GM12878 (cell line): ENCODE measurements around the gene TXNL1. TPM values are rescaled to one million over a fixed set of nuclear protein-coding genes. Genes with fewer than 3 reads are reported as not detected.

ENCODE experiments used
- ATAC-seq: fragments of 200-7000 bp; cut with Tn5 transposase; 3 replicates; pipeline ENCODE4 v1.9.1; 2020; ENCODE audit warnings: mild to moderate bottlenecking, moderate library complexity
- BruUV-seq: library from RNA; stranded (reverse); fragments of 400-500 nt; replicated peaks from 2 replicates; lab custom pipeline; 2021; lab: Mats Ljungman, UMichigan
- CTCF ChIA-PET: fragments of 300-600 bp; sonication (Branson Sonifier 250); formaldehyde crosslinking; extraction: SDS; loops from one replicate; lab custom pipeline; 2021; ENCODE audit warnings: inconsistent platforms; lab: Yijun Ruan, JAX
- POLR2A ChIA-PET: fragments of 350-600 bp; formaldehyde crosslinking; extraction: SDS; loops from one replicate; lab custom pipeline; 2021; ENCODE audit warnings: inconsistent platforms; lab: Charles Lee
- RAD21 ChIA-PET: fragments of 300-600 bp; sonication (Branson Sonifier 250); formaldehyde crosslinking; loops from one replicate; lab custom pipeline; 2023; ENCODE audit warnings: antibody characterized with exemption; ENCODE audit not compliant: unreplicated experiment; lab: Charles Lee
- SMC1A ChIA-PET: fragments of 300-600 bp; sonication (Branson Sonifier 250); formaldehyde crosslinking; loops from one replicate; lab custom pipeline; 2023; ENCODE audit not compliant: unreplicated experiment, uncharacterized antibody; lab: Charles Lee
- DNase-seq: peaks from one replicate; pipeline ENCODE4 v3.0.0-alpha.2; 2011; ENCODE audit warnings: low read depth, low spot score
- FAIRE-seq: peaks from 3 replicates; lab custom pipeline; 2011; peaks lifted over from hg19 to GRCh38; lab: Jason Lieb, UNC
- H2AFZ ChIP-seq: 2 replicates; pipeline ENCODE4 v1.6.0; 2011; ENCODE audit warnings: low read depth, low read length, control low read depth; ENCODE audit not compliant: control insufficient read depth
- H3K27ac ChIP-seq: 2 replicates; pipeline ENCODE4 v1.5.1; 2011; ENCODE audit warnings: control low read depth; ENCODE audit not compliant: control insufficient read depth, insufficient read depth
- H3K27me3 ChIP-seq, 2 experiments: replicated peaks in 1 of 2; 2 replicates each; pipeline versions ENCODE4 v1.6.0 to v1.6.1; 2011; ENCODE audit warnings: low read length in 1 of 2; ENCODE audit not compliant: control insufficient read depth in 2 of 2, insufficient read depth in 2 of 2
- H3K36me3 ChIP-seq, 2 experiments: 2 replicates each; pipeline ENCODE4 v1.5.1; 2011; ENCODE audit warnings: low read length in 1 of 2; ENCODE audit not compliant: control insufficient read depth in 2 of 2, insufficient read depth in 2 of 2
- H3K4me1 ChIP-seq: 2 replicates; pipeline ENCODE4 v1.6.1; 2011; ENCODE audit warnings: mild to moderate bottlenecking, low read length, moderate library complexity, mixed read lengths; ENCODE audit not compliant: control insufficient read depth, insufficient read depth
- H3K4me2 ChIP-seq: 2 replicates; pipeline ENCODE4 v1.6.0; 2011; ENCODE audit warnings: control low read depth; ENCODE audit not compliant: control insufficient read depth, insufficient read depth
- H3K4me3 ChIP-seq: fragments of 200-600 bp; sonication (generic); 2 replicates; pipeline ENCODE4 v1.5.1; 2016
- H3K79me2 ChIP-seq: 2 replicates; pipeline ENCODE4 v1.6.0; 2011; ENCODE audit warnings: low read length; ENCODE audit not compliant: control insufficient read depth, insufficient read depth
- H3K9ac ChIP-seq: 2 replicates; pipeline ENCODE4 v1.8.0; 2011; ENCODE audit warnings: low read length, control low read depth, mixed read lengths; ENCODE audit not compliant: control insufficient read depth, insufficient read depth
- H3K9me3 ChIP-seq: replicated peaks from 3 replicates; pipeline ENCODE4 v1.5.1; 2011; ENCODE audit warnings: mild to moderate bottlenecking, low read length; ENCODE audit not compliant: control insufficient read depth, insufficient read depth
- H4K20me1 ChIP-seq: 2 replicates; pipeline ENCODE4 v1.6.0; 2011; ENCODE audit not compliant: control insufficient read depth, insufficient read depth
- BACH1 ChIP-seq: fragments of 450-650 bp; IDR thresholded peaks from 2 replicates; pipeline ENCODE4 v1.6.1; 2017; ENCODE audit warnings: mild to moderate bottlenecking, borderline replicate concordance
- BHLHE40 ChIP-seq, 2 experiments: fragments of 450-650 bp in 1 of 2; IDR thresholded peaks; 2 replicates each; pipeline ENCODE4 v1.6.1; 2011 to 2017; ENCODE audit warnings: low read depth in 2 of 2, borderline replicate concordance in 1 of 2, improper control_type of control experiment in 1 of 2, low read length in 1 of 2, mild to moderate bottlenecking in 1 of 2
- BMI1 ChIP-seq: fragments of 450-650 bp; IDR thresholded peaks from 2 replicates; pipeline ENCODE4 v1.6.1; 2016; ENCODE audit warnings: mild to moderate bottlenecking, moderate library complexity, borderline replicate concordance
- MYB ChIP-seq: fragments of 150-350 bp; IDR thresholded peaks from 2 replicates; pipeline ENCODE4 v1.6.1; 2014; ENCODE audit warnings: mild to moderate bottlenecking, low read depth, low read length, borderline replicate concordance
- PAX5 ChIP-seq: IDR thresholded peaks from 2 replicates; pipeline ENCODE4 v1.6.1; 2011; ENCODE audit warnings: low read depth, low read length, borderline replicate concordance
- RELA ChIP-seq: fragments of 450-650 bp; IDR thresholded peaks from 2 replicates; pipeline ENCODE4 v1.8.0; 2014; ENCODE audit warnings: borderline replicate concordance; ENCODE audit not compliant: partially characterized antibody
- WGBS: methylation state at CpG from one replicate; pipeline ENCODE4 v1.1.6; 2016; ENCODE audit warnings: low lambda C conversion rate; ENCODE audit not compliant: insufficient replicate concordance, insufficient coverage; ENCODE audit errors: missing lambda C conversion rate; 5-methylcytosine and 5-hydroxymethylcytosine counted together
- in situ Hi-C: fragments of 300-500 bp; cut with MboI; formaldehyde crosslinking; loops from 9 replicates; pipeline ENCODE4 v1.14.3; 2018; ENCODE audit warnings: mixed read lengths
- intact Hi-C: fragments of 100-400 bp; cut with micrococcal nuclease; formaldehyde crosslinking; loops from one replicate; pipeline ENCODE4 v1.14.2; 2022; ENCODE audit not compliant: unreplicated experiment
- polyA plus RNA-seq, 11 experiments: library from polyadenylated mRNA; depleted of rRNA in 4 of 11; unstranded in 6 of 11; stranded (reverse) in 5 of 11; fragments of >200 nt; fragmentation: Nextera tagmentation in 4 of 11; fragmentation: Illumina TruSeq in 1 of 11; extraction: Ambion mirVana in 4 of 11; extraction: Trizol in 1 of 11; gene quantifications; 1 replicate in 1 of 11; 2 replicates in 10 of 11; pipeline versions ENCODE4 v1.2.1 to v1.2.3, GENCODE V29; 2011 to 2016; ENCODE audit warnings: inconsistent platforms in 2 of 11, missing spikeins in 2 of 11, low read depth in 1 of 11
- total RNA-seq, 4 experiments: library from RNA; depleted of rRNA in 3 of 4; stranded (reverse); fragments of >200 nt in 3 of 4; fragmentation: Illumina TruSeq in 1 of 4; extraction: Trizol in 1 of 4; gene quantifications; 2 replicates each; pipeline versions ENCODE4 v1.2.1 to v1.2.3, GENCODE V29; 2013 to 2021
- TF ChIP-seq, protein P1 (sequence below): IDR thresholded peaks from 2 replicates; pipeline ENCODE4 v1.6.1; 2011; ENCODE audit warnings: low read depth, mild to moderate bottlenecking, low read length, moderate library complexity, borderline replicate concordance; ENCODE audit errors: extremely low read depth
- TF ChIP-seq, protein P2 (sequence below): fragments of 450-650 bp; IDR thresholded peaks from 2 replicates; pipeline ENCODE4 v1.6.1; 2017; ENCODE audit warnings: low read depth, mild to moderate bottlenecking, moderate library complexity
- TF ChIP-seq, protein P3 (sequence below): fragments of 450-650 bp; IDR thresholded peaks from 2 replicates; pipeline ENCODE4 v1.6.1; 2016; ENCODE audit warnings: mild to moderate bottlenecking

TXNL1 gene
- total and polyA plus RNA-seq, 10 of the 15 experiments (the other 5 are each of a cell fraction or from before 2014, with no cell fraction given), result 30.9 to 124 (median 71.2) TPM

DNA sequence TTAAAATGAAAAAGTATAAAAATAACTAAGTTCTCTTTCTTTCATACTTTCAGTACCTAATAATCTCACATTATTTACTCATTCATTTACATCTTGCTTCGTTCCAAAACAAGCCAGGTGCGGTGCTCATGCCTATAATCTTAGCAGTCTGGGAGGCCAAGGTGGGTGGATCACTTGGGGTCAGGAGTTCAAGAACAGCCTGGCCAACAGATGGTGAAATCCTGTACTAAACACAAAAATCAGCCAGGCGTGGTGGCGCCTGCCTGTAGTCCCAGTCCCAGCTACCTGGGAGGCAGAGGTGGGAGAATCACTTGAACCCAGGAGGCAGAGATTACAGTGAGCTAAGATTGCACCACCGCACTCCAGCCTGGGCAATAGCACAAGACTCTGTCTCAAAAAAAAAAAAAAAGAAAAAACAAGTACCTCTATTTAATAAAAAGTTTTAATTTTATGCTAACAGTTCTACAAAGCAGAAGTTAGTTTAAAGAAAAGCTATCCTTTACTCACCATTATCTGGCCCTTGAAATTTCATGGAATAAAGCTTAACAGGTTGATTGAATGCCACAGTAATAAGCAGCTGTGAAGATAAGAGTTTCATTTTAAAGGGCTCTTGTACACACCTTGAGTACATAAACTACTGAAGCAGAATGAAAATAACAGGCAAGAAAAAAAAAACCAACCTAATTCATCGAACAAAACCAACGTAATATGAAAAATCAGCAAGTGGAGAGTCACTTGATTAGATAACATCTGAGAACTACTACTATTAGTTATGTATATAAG is 22.5 kb downstream of the TXNL1 start:
- BruUV-seq, result no TSS peak
- ATAC-seq, result no peak
- no peaks in the 10 kb centered on the region for H4K20me1 ChIP-seq
- H3K27me3 ChIP-seq, result no peaks in the 10 kb centered on the region
- ChIA-PET POLR2A (interaction anchor here (0.5 to 0.6 kb wide), 2 partner anchors 12 to 92 kb away, joined by 3 to 4 read pairs; no protein-coding TSS in a partner anchor), SMC1A (interaction anchor here (0.6 to 1.4 kb wide), 2 partner anchors 9 to 1427 kb away, joined by 3 read pairs; no protein-coding TSS in a partner anchor), CTCF (interaction anchor here (0.7 to 1.2 kb wide), 3 partner anchors 10 to 87 kb away, joined by 3 read pairs; no protein-coding TSS in a partner anchor), RAD21 (no interaction called here)
- peaks cover 5 to 30% of the 10 kb centered on the region in 2 experiments for H3K36me3 ChIP-seq
- H3K4me3 ChIP-seq, result no peak overlapping the region
- H3K79me2 ChIP-seq, result no peaks in the 10 kb centered on the region
- in situ Hi-C loops (no loop called here), intact Hi-C loops (no loop called here)
- no peak overlapping the region for H3K4me2 ChIP-seq
- DNase-seq, result no peak
- H3K4me1 ChIP-seq, result no peaks in the 10 kb centered on the region
- TF ChIP-seq PAX5 (0 out of 2 replicates have a peak, but pooled peaks have one; percentile 22), RELA (no peak)
- H2AFZ ChIP-seq, result no peak overlapping the region
- no peaks in the 10 kb centered on the region for H3K9me3 ChIP-seq
- H3K27ac ChIP-seq, result no peak overlapping the region
- no peak overlapping the region for H3K9ac ChIP-seq
- WGBS, result 65% methylated on average over 6 of the region's 7 CpGs
- no peak for FAIRE-seq

DNA sequence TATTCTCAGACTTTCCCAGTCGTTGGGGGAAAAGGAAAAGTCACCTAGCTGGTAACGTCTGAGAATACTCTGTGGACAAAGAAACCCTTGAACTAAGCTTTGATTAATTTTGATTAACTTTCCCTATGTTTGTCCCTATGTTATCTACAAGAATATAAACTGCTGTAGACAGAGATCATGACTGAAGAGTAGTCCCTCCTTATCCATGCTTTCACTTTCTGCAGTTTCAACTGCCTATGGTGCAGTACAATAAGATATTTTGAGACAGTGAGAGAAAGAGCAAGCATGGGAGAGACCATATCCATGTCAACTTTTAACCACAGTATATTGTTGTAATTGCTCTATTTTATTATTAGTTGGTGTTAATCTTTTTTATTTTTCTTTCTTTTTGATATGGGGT is 31.8 kb downstream of the TXNL1 start:
- BruUV-seq, result no TSS peak
- SMC1A ChIA-PET, result interaction anchor here (1.0 kb wide), 1 partner anchor 248 kb away, joined by 3 read pairs; no protein-coding TSS in a partner anchor
- H3K4me1 ChIP-seq, result no peaks in the 10 kb centered on the region
- intact Hi-C loops, result no loop called here
- CTCF ChIA-PET, result interaction anchor here (0.6 to 1.3 kb wide), 2 partner anchors 43 to 102 kb away, joined by 3 to 4 read pairs; no protein-coding TSS in a partner anchor
- no peaks in the 10 kb centered on the region for H3K9me3 ChIP-seq
- H2AFZ ChIP-seq, result no peak overlapping the region
- TF ChIP-seq, protein P1, sequence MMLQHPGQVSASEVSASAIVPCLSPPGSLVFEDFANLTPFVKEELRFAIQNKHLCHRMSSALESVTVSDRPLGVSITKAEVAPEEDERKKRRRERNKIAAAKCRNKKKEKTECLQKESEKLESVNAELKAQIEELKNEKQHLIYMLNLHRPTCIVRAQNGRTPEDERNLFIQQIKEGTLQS, result no peak
- TF ChIP-seq BMI1 (no peak), MYB (no peak), BACH1 (no peak), BHLHE40 (IDR thresholded peaks at IDR 0.05; ENCODE audit: borderline replicate concordance in 1 of 2, low read depth in 2 of 2, low read length in 1 of 2) (no peak)
- TF ChIP-seq, protein P2, sequence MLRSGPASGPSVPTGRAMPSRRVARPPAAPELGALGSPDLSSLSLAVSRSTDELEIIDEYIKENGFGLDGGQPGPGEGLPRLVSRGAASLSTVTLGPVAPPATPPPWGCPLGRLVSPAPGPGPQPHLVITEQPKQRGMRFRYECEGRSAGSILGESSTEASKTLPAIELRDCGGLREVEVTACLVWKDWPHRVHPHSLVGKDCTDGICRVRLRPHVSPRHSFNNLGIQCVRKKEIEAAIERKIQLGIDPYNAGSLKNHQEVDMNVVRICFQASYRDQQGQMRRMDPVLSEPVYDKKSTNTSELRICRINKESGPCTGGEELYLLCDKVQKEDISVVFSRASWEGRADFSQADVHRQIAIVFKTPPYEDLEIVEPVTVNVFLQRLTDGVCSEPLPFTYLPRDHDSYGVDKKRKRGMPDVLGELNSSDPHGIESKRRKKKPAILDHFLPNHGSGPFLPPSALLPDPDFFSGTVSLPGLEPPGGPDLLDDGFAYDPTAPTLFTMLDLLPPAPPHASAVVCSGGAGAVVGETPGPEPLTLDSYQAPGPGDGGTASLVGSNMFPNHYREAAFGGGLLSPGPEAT, result no peak
- TF ChIP-seq, protein P3, sequence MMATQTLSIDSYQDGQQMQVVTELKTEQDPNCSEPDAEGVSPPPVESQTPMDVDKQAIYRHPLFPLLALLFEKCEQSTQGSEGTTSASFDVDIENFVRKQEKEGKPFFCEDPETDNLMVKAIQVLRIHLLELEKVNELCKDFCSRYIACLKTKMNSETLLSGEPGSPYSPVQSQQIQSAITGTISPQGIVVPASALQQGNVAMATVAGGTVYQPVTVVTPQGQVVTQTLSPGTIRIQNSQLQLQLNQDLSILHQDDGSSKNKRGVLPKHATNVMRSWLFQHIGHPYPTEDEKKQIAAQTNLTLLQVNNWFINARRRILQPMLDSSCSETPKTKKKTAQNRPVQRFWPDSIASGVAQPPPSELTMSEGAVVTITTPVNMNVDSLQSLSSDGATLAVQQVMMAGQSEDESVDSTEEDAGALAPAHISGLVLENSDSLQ, result no peak
- TF ChIP-seq, all 136 proteins: peak for 0
- FAIRE-seq, result no peak
- in situ Hi-C loops, result no loop called here
- 68% methylated on average over 2 of the region's 2 CpGs for WGBS
- Histone ChIP-seq H3K36me3 (peaks cover 7 to 22% of the 10 kb centered on the region in 2 experiments), H3K4me3 (no peak overlapping the region), H3K27ac (no peak overlapping the region), H3K4me2 (no peak overlapping the region), H3K27me3 (no peaks in the 10 kb centered on the region), H3K9ac (no peak overlapping the region), H4K20me1 (no peaks in the 10 kb centered on the region), H3K79me2 (no peaks in the 10 kb centered on the region)
- DNase-seq, result no peak
- RAD21 ChIA-PET, result no interaction called here
- ATAC-seq, result no peak
- POLR2A ChIA-PET, result no interaction called here
